Measurements from ENCODE around the gene FOXC2. TPM values are rescaled to one million over a fixed set of nuclear protein-coding genes. Genes with fewer than 3 reads are reported as not detected.

Gene FOXC2
- total and polyA plus RNA-seq, 10 of the 15 experiments (the other 5 are each of a cell fraction or from before 2014, with no cell fraction given), result not detected

DNA sequence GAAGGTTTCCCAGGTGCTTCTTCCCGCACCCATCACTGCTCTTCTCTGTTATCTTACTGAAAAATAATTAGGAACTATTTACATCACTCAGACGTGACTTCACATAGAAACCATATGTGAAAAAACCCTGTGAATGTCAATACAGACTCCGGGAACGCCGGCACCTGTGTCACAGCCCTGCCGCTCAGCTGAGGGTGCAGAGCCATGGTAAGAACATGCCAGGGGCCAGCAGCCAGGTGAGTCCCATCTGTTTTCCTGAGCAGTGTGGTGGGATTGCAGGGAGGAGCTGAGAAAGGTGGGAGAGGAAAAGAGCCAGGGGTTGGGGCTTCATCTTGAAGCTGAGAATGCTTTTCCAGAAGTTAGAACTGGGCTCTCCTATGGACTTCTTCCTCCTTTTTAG, 42.6 kb upstream of the FOXC2 start:
- Histone ChIP-seq H3K27ac (ENCODE audit: control insufficient read depth, insufficient read depth) (no peak overlapping the region), H3K27me3 (replicated peaks in 1 of 2; ENCODE audit: control insufficient read depth in 2 of 2, insufficient read depth in 2 of 2, low read length in 1 of 2) (no peaks in the 10 kb centered on the region), H3K79me2 (ENCODE audit: control insufficient read depth, insufficient read depth, low read length) (no peaks in the 10 kb centered on the region), H3K9ac (ENCODE audit: control insufficient read depth, insufficient read depth, low read length) (no peak overlapping the region), H3K4me3 (no peak overlapping the region), H3K36me3 (ENCODE audit: control insufficient read depth in 2 of 2, insufficient read depth in 2 of 2, low read length in 1 of 2) (no peaks in the 10 kb centered on the region), H3K4me1 (ENCODE audit: control insufficient read depth, insufficient read depth, low read length) (no peaks in the 10 kb centered on the region), H4K20me1 (ENCODE audit: control insufficient read depth, insufficient read depth) (no peaks in the 10 kb centered on the region), H2AFZ (ENCODE audit: control insufficient read depth, low read depth, low read length) (no peak overlapping the region), H3K9me3 (replicated peaks; ENCODE audit: control insufficient read depth, insufficient read depth, low read length) (no peaks in the 10 kb centered on the region), H3K4me2 (ENCODE audit: control insufficient read depth, insufficient read depth) (no peak overlapping the region)
- BruUV-seq (replicated peaks), result no TSS peak
- ChIA-PET POLR2A (interaction anchor here (0.5 kb wide), 1 partner anchor 804 kb away, joined by 4 read pairs; no protein-coding TSS in a partner anchor), CTCF (no interaction called here), RAD21 (ENCODE audit: unreplicated experiment) (no interaction called here), SMC1A (ENCODE audit: uncharacterized antibody, unreplicated experiment) (no interaction called here)
- FAIRE-seq (no peak), DNase-seq (ENCODE audit: low read depth, low spot score) (no peak), ATAC-seq (no peak)
- 53% methylated on average over 6 of the region's 6 CpGs for WGBS (ENCODE audit: insufficient coverage, insufficient replicate concordance, low lambda C conversion rate, missing lambda C conversion rate)
- in situ Hi-C loops (cut with MboI), result loop anchor here (5.0 kb wide), 2 partner anchors 182 to 702 kb away; no protein-coding TSS in a partner anchor
- TF ChIP-seq RAD51 (IDR thresholded peaks at IDR 0.05), result no peak
- TF ChIP-seq NRF1 (conservative IDR thresholded peaks at IDR 0.05; ENCODE audit: low read depth, low read length), result no peak
- TF ChIP-seq LARP7 (IDR thresholded peaks at IDR 0.05), result no peak
- no peak for TF ChIP-seq ZZZ3 (IDR thresholded peaks at IDR 0.05; ENCODE audit: control insufficient read depth, insufficient read length, low read depth)
- no peak for TF ChIP-seq ZNF274 (IDR thresholded peaks at IDR 0.05; ENCODE audit: insufficient read depth, insufficient read length)
- TF ChIP-seq, protein P1, sequence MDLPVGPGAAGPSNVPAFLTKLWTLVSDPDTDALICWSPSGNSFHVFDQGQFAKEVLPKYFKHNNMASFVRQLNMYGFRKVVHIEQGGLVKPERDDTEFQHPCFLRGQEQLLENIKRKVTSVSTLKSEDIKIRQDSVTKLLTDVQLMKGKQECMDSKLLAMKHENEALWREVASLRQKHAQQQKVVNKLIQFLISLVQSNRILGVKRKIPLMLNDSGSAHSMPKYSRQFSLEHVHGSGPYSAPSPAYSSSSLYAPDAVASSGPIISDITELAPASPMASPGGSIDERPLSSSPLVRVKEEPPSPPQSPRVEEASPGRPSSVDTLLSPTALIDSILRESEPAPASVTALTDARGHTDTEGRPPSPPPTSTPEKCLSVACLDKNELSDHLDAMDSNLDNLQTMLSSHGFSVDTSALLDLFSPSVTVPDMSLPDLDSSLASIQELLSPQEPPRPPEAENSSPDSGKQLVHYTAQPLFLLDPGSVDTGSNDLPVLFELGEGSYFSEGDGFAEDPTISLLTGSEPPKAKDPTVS (IDR thresholded peaks at IDR 0.05; ENCODE audit: low read depth, low read length), result no peak
- TF ChIP-seq, protein P2, sequence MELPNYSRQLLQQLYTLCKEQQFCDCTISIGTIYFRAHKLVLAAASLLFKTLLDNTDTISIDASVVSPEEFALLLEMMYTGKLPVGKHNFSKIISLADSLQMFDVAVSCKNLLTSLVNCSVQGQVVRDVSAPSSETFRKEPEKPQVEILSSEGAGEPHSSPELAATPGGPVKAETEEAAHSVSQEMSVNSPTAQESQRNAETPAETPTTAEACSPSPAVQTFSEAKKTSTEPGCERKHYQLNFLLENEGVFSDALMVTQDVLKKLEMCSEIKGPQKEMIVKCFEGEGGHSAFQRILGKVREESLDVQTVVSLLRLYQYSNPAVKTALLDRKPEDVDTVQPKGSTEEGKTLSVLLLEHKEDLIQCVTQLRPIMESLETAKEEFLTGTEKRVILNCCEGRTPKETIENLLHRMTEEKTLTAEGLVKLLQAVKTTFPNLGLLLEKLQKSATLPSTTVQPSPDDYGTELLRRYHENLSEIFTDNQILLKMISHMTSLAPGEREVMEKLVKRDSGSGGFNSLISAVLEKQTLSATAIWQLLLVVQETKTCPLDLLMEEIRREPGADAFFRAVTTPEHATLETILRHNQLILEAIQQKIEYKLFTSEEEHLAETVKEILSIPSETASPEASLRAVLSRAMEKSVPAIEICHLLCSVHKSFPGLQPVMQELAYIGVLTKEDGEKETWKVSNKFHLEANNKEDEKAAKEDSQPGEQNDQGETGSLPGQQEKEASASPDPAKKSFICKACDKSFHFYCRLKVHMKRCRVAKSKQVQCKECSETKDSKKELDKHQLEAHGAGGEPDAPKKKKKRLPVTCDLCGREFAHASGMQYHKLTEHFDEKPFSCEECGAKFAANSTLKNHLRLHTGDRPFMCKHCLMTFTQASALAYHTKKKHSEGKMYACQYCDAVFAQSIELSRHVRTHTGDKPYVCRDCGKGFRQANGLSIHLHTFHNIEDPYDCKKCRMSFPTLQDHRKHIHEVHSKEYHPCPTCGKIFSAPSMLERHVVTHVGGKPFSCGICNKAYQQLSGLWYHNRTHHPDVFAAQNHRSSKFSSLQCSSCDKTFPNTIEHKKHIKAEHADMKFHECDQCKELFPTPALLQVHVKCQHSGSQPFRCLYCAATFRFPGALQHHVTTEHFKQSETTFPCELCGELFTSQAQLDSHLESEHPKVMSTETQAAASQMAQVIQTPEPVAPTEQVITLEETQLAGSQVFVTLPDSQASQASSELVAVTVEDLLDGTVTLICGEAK (IDR thresholded peaks at IDR 0.05; ENCODE audit: borderline replicate concordance), result no peak
- intact Hi-C loops (cut with micrococcal nuclease; ENCODE audit: unreplicated experiment), result no loop called here
